IMR-90 (cell line): Measurements from ENCODE around the gene USP6NL. TPM values are rescaled to one million over a fixed set of nuclear protein-coding genes. Genes with fewer than 3 reads are reported as not detected.

ENCODE experiments used
- ATAC-seq: fragments of 200-7000 bp; cut with Tn5 transposase; 2 replicates; pipeline ENCODE4 v1.9.1; 2020; ENCODE audit warnings: low read depth, mild to moderate bottlenecking, moderate library complexity
- BruUV-seq: library from RNA; stranded (reverse); fragments of 400-500 nt; replicated peaks from 2 replicates; lab custom pipeline; 2021; lab: Mats Ljungman, UMichigan
- CTCF ChIA-PET: fragments of 300-600 bp; formaldehyde crosslinking; extraction: SDS; loops from one replicate; lab custom pipeline; 2021; ENCODE audit warnings: antibody characterized with exemption; lab: Yijun Ruan, JAX
- POLR2A ChIA-PET: fragments of 300-600 bp; sonication (Branson Sonifier 250); formaldehyde crosslinking; loops from one replicate; lab custom pipeline; 2022; ENCODE audit warnings: antibody characterized with exemption; ENCODE audit not compliant: unreplicated experiment; lab: Charles Lee
- DNase-seq: peaks from one replicate; pipeline ENCODE4 v3.0.0; 2013
- H2AFZ ChIP-seq: replicated peaks from 2 replicates; pipeline ENCODE3; 2013; ENCODE audit warnings: low read length, mild to moderate bottlenecking; ENCODE audit not compliant: poor library complexity
- H2AK5ac ChIP-seq: 2 replicates; pipeline ENCODE4 v1.6.1; 2013; ENCODE audit warnings: low read depth, low read length, inconsistent platforms
- H2AK9ac ChIP-seq: replicated peaks from 2 replicates; pipeline ENCODE3; 2013; ENCODE audit warnings: mild to moderate bottlenecking, low read depth, low read length, moderate library complexity; ENCODE audit not compliant: poor library complexity
- H2BK120ac ChIP-seq: 2 replicates; pipeline ENCODE4 v1.6.1; 2013; ENCODE audit warnings: low read depth, low read length, inconsistent platforms
- H2BK15ac ChIP-seq: 3 replicates; pipeline ENCODE4 v1.6.1; 2013; ENCODE audit warnings: low read depth, low read length, inconsistent platforms
- H2BK20ac ChIP-seq: 2 replicates; pipeline ENCODE4 v1.6.1; 2013; ENCODE audit warnings: low read depth, mild to moderate bottlenecking, inconsistent platforms, low read length, moderate library complexity
- H2BK5ac ChIP-seq: 2 replicates; pipeline ENCODE4 v1.6.1; 2013; ENCODE audit warnings: mild to moderate bottlenecking, low read depth, low read length, inconsistent platforms; ENCODE audit not compliant: poor library complexity, severe bottlenecking
- H3K14ac ChIP-seq: replicated peaks from 2 replicates; pipeline ENCODE4 v1.6.1; 2013; ENCODE audit warnings: low read depth, low read length, inconsistent platforms
- H3K18ac ChIP-seq: 2 replicates; pipeline ENCODE4 v1.6.1; 2013; ENCODE audit warnings: low read depth, low read length, control low read depth
- H3K23ac ChIP-seq: 2 replicates; pipeline ENCODE4 v1.6.1; 2013; ENCODE audit warnings: low read depth, low read length, inconsistent platforms
- H3K27ac ChIP-seq: 2 replicates; pipeline ENCODE4 v1.5.1; 2013; ENCODE audit warnings: mild to moderate bottlenecking, control low read depth, low read length; ENCODE audit not compliant: insufficient read depth
- H3K27me3 ChIP-seq: 2 replicates; pipeline ENCODE4 v1.6.1; 2013; ENCODE audit warnings: low read length; ENCODE audit not compliant: control insufficient read depth, insufficient read depth
- H3K36me3 ChIP-seq: 2 replicates; pipeline ENCODE4 v1.6.1; 2013; ENCODE audit warnings: low read length, mixed read lengths; ENCODE audit not compliant: control insufficient read depth, insufficient read depth
- H3K4ac ChIP-seq: 2 replicates; pipeline ENCODE4 v1.6.1; 2013; ENCODE audit warnings: low read depth, low read length, inconsistent platforms
- H3K4me1 ChIP-seq: 2 replicates; pipeline ENCODE4 v1.6.1; 2013; ENCODE audit warnings: low read length, mixed read lengths; ENCODE audit not compliant: control insufficient read depth, insufficient read depth
- H3K4me2 ChIP-seq: 2 replicates; pipeline ENCODE4 v1.6.1; 2013; ENCODE audit warnings: low read depth, mild to moderate bottlenecking, control low read depth, low read length, moderate library complexity
- H3K4me3 ChIP-seq: 2 replicates; pipeline ENCODE4 v1.5.1; 2013; ENCODE audit warnings: low read depth, mild to moderate bottlenecking, control low read depth, low read length, moderate library complexity; ENCODE audit not compliant: insufficient read depth
- H3K56ac ChIP-seq: 2 replicates; pipeline ENCODE4 v1.6.1; 2013; ENCODE audit warnings: low read length, inconsistent platforms; ENCODE audit not compliant: insufficient read depth; ENCODE audit errors: extremely low read depth
- H3K79me1 ChIP-seq, 2 experiments: 2 replicates each; pipeline ENCODE4 v1.6.1; 2013; ENCODE audit warnings: low read length in 2 of 2, inconsistent platforms in 1 of 2, low read depth in 1 of 2
- H3K9ac ChIP-seq: 2 replicates; pipeline ENCODE4 v1.6.1; 2013; ENCODE audit warnings: low read depth, low read length, control low read depth
- H3K9me1 ChIP-seq: 2 replicates; pipeline ENCODE4 v1.6.1; 2013; ENCODE audit warnings: low read length, inconsistent platforms; ENCODE audit not compliant: insufficient read depth
- H3K9me3 ChIP-seq: 2 replicates; pipeline ENCODE4 v1.6.1; 2013; ENCODE audit warnings: low read length; ENCODE audit not compliant: control insufficient read depth, insufficient read depth
- H4K20me1 ChIP-seq: 2 replicates; pipeline ENCODE4 v1.6.1; 2013; ENCODE audit warnings: low read length, inconsistent platforms; ENCODE audit not compliant: insufficient read depth
- H4K5ac ChIP-seq: 2 replicates; pipeline ENCODE4 v1.6.1; 2013; ENCODE audit warnings: mild to moderate bottlenecking, low read depth, low read length, control low read depth
- H4K8ac ChIP-seq, 2 experiments: 2 replicates each; pipeline ENCODE4 v1.6.1; 2013; ENCODE audit warnings: low read depth in 2 of 2, low read length in 2 of 2, control low read depth in 1 of 2, inconsistent platforms in 1 of 2
- H4K91ac ChIP-seq: 2 replicates; pipeline ENCODE4 v1.6.1; 2013; ENCODE audit warnings: low read depth, low read length, inconsistent platforms; ENCODE audit not compliant: insufficient read depth
- CHD1 ChIP-seq: IDR thresholded peaks from 2 replicates; pipeline ENCODE4 v1.6.1; 2012; ENCODE audit warnings: low read depth, low read length, improper control_type of control experiment
- FOS ChIP-seq: fragments of 150-350 bp; IDR thresholded peaks from 2 replicates; pipeline ENCODE4 v1.6.1; 2016; ENCODE audit warnings: low read depth, low read length
- MAFK ChIP-seq: IDR thresholded peaks from 2 replicates; pipeline ENCODE4 v1.6.1; 2012; ENCODE audit warnings: low read depth, low read length, improper control_type of control experiment
- MAZ ChIP-seq: IDR thresholded peaks from 2 replicates; pipeline ENCODE4 v1.6.1; 2012; ENCODE audit warnings: low read depth, mild to moderate bottlenecking, low read length, improper control_type of control experiment, moderate library complexity, borderline replicate concordance
- MXI1 ChIP-seq: IDR thresholded peaks from 2 replicates; pipeline ENCODE4 v1.6.1; 2012; ENCODE audit warnings: low read depth, mild to moderate bottlenecking, low read length, moderate library complexity, borderline replicate concordance
- POLR2A ChIP-seq: IDR thresholded peaks from 2 replicates; pipeline ENCODE4 v1.6.1; 2012; ENCODE audit warnings: mild to moderate bottlenecking, low read depth, low read length
- RAD21 ChIP-seq: IDR thresholded peaks from 2 replicates; pipeline ENCODE4 v1.6.1; 2012; ENCODE audit warnings: low read length, improper control_type of control experiment
- RCOR1 ChIP-seq: IDR thresholded peaks from 2 replicates; pipeline ENCODE4 v1.6.1; 2012; ENCODE audit warnings: mild to moderate bottlenecking, low read length, improper control_type of control experiment; ENCODE audit not compliant: insufficient replicate concordance
- RFX5 ChIP-seq: IDR thresholded peaks from 2 replicates; pipeline ENCODE4 v1.8.0; 2012; ENCODE audit warnings: low read depth, mild to moderate bottlenecking, low read length, moderate library complexity
- WGBS, 2 experiments: methylation state at CpG; one replicate each; pipeline versions ENCODE4 v1.1.5 to v1.1.7; 2013; ENCODE audit warnings: missing lambda C conversion rate in 2 of 2; ENCODE audit not compliant: insufficient read length in 1 of 2; ENCODE audit errors: extremely low coverage in 2 of 2; 5-methylcytosine and 5-hydroxymethylcytosine counted together
- dilution Hi-C: fragments of 300-500 bp; cut with HindIII; formaldehyde crosslinking; loops from one replicate; pipeline ENCODE4 v1.14.3; 2018; ENCODE audit warnings: low sequenced_read_pairs; ENCODE audit not compliant: unreplicated experiment
- in situ Hi-C: fragments of 300-500 bp; cut with MboI; formaldehyde crosslinking; loops from 3 replicates; pipeline ENCODE4 v1.14.3; 2019; ENCODE audit warnings: low sequenced_read_pairs, inconsistent platforms, mixed read lengths
- intact Hi-C: fragments of 100-400 bp; cut with micrococcal nuclease; formaldehyde crosslinking; loops from 2 replicates; pipeline ENCODE4 v1.10.0; 2022
- polyA plus RNA-seq, 3 experiments: library from polyadenylated mRNA; depleted of rRNA; stranded (reverse); fragments of >200 nt; gene quantifications; 2 replicates each; pipeline ENCODE4 v1.2.3, GENCODE V29; 2012; ENCODE audit warnings: low replicate concordance in 1 of 3
- total RNA-seq: library from RNA; depleted of rRNA; stranded (reverse); fragments of >200 nt; gene quantifications from 2 replicates; pipeline ENCODE4 v1.2.3, GENCODE V29; 2012
- TF ChIP-seq, protein P1 (sequence below): conservative IDR thresholded peaks from 2 replicates; pipeline ENCODE4 v1.5.1; 2012; ENCODE audit warnings: mild to moderate bottlenecking, low read depth, low read length, improper control_type of control experiment

USP6NL gene
- total and polyA plus RNA-seq, 2 of the 4 experiments (the other 2 are of a cell fraction): 7.8 to 9.1 TPM

DNA sequence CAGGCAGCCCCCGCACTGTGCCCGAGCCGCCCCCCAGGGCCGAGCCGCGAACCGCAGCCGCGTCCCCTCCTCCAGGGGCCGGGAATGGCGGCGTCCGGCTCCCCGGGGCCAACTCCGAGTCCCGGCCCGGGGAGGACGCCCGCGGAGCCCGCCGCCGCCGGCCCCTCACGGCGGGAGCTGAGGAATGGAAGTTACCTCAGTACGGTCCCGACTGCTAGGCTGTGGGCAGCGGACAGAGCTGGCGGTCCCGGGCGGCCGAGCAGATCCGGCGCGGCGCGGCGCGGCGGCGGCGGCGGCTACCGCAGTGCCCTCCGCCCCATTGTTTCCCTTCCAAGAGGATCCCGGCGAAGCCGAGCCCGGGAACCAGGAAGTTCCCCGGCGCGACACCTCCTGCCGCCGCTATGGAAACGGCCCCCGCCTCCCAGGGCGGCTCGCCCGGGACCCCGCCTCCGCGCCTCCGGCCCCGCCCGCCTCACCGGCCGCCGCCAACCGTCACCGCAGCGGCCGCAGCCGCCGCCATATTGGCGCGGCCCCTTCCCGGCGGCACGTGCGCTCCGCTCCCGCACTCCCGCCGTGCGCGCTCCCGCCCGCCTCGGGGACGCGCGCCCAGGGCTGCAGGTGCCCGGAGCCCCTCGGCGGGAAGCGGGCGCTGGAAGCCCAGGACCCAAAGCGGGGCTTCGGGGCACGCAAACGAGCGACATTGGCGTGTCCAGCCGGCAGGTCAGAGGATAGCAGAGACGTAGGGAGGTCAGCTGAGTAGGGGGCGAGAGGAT, at the start of gene USP6NL (continued):
- TF ChIP-seq POLR2A: peak; percentile 56; the same call in 1 of the 2 replicates
- TF ChIP-seq, protein P1, sequence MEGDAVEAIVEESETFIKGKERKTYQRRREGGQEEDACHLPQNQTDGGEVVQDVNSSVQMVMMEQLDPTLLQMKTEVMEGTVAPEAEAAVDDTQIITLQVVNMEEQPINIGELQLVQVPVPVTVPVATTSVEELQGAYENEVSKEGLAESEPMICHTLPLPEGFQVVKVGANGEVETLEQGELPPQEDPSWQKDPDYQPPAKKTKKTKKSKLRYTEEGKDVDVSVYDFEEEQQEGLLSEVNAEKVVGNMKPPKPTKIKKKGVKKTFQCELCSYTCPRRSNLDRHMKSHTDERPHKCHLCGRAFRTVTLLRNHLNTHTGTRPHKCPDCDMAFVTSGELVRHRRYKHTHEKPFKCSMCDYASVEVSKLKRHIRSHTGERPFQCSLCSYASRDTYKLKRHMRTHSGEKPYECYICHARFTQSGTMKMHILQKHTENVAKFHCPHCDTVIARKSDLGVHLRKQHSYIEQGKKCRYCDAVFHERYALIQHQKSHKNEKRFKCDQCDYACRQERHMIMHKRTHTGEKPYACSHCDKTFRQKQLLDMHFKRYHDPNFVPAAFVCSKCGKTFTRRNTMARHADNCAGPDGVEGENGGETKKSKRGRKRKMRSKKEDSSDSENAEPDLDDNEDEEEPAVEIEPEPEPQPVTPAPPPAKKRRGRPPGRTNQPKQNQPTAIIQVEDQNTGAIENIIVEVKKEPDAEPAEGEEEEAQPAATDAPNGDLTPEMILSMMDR: no peak

DNA sequence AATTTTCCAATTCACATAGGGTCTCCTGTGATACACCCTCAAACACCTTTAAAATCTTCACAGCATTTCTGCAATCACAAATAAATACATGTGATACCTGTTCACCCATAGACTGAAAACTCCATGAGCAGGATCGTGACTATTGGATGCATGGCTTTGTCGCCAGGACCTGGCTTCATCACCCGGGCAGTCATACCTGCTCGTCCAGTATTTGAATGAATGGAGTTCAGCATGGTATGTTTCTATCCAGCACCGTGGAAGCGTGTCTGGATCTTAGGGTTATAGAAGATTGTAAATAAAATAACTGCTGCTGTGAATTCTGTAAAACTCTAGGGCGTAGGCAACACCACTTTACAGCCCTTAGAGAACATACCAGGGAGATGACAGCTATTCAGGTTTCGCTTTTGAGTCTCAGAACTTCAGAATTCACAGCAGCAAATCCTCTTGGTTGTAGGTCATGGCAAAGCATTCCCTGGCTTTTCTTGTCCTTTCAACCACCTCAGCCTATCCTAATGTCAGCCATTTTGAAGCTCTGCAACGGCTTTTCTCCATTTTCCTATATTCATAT, 47.4 kb upstream of the USP6NL start:
- BruUV-seq: no TSS peak
- TF ChIP-seq FOS (no peak), RCOR1 (no peak), MXI1 (no peak), RAD21 (no peak), MAZ (no peak), POLR2A (no peak), RFX5 (no peak), CHD1 (no peak), MAFK (no peak)
- TF ChIP-seq, protein P1: no peak

More for the DNA sequence above, 47.4 kb upstream of the USP6NL start:
- no peak overlapping the region for H3K27ac ChIP-seq
- in situ Hi-C loops: no loop called here
- no peak overlapping the region for H2BK120ac ChIP-seq
- H4K91ac ChIP-seq: no peak overlapping the region
- POLR2A ChIA-PET: no interaction called here
- CTCF ChIA-PET: interaction anchor here (1.2 kb wide), 1 partner anchor 10 kb away, joined by 4 read pairs; no protein-coding TSS in a partner anchor
- H3K4me1 ChIP-seq: no peaks in the 10 kb centered on the region
- no peak overlapping the region for H3K9ac ChIP-seq
- no peaks in the 10 kb centered on the region for H3K79me1 ChIP-seq
- ATAC-seq (no peak), DNase-seq (no peak)
- no peak overlapping the region for H4K5ac ChIP-seq
- H3K56ac ChIP-seq: no peak overlapping the region
- dilution Hi-C loops: no loop called here
- no peak overlapping the region for H3K4ac ChIP-seq
- no peak overlapping the region for H2BK15ac ChIP-seq
- H3K9me1 ChIP-seq: no peaks in the 10 kb centered on the region
- H3K18ac ChIP-seq: no peak overlapping the region
- no peak overlapping the region for H3K23ac ChIP-seq
- no peak overlapping the region for H4K8ac ChIP-seq
- no peak overlapping the region for H3K4me2 ChIP-seq
- H2BK5ac ChIP-seq: no peak overlapping the region
- 75% methylated on average over 2 of the region's 9 CpGs; no CpG with 5 or more reads in 1 of the 2 experiments for WGBS, 2 experiments
- H3K14ac ChIP-seq: no peak overlapping the region
- H4K20me1 ChIP-seq: no peaks in the 10 kb centered on the region
- no peak overlapping the region for H2AK5ac ChIP-seq
- 0 out of 2 replicates have a peak, but pooled peaks cover under 1% of the 10 kb centered on the region for H3K9me3 ChIP-seq
- H3K27me3 ChIP-seq: peaks cover 18% of the 10 kb centered on the region
- H3K36me3 ChIP-seq: no peaks in the 10 kb centered on the region
- H2BK20ac ChIP-seq: no peak overlapping the region
- H3K4me3 ChIP-seq: no peak overlapping the region
- no peak overlapping the region for H2AFZ ChIP-seq
- intact Hi-C loops: no loop called here
- H2AK9ac ChIP-seq: no peak overlapping the region
